Suprapubic skin (tissue), 4 donors: ENCODE results near the gene SLC12A2. TPM values are rescaled to one million over a fixed set of nuclear protein-coding genes. Genes with fewer than 3 reads are reported as not detected.

ENCODE experiments used
- DNase-seq, 2 donors: peaks; one replicate each; pipeline ENCODE4 v3.0.0-alpha.2; 2019; ENCODE audit warnings: low spot score in 2 of 2
- H3K27ac ChIP-seq: fragments of 200-600 bp; sonication (generic); one replicate; pipeline ENCODE4 v1.5.1; 2019
- H3K27me3 ChIP-seq: fragments of 200-600 bp; sonication (generic); one replicate; pipeline ENCODE4 v1.5.1; 2019
- H3K36me3 ChIP-seq: fragments of 200-600 bp; sonication (generic); one replicate; pipeline ENCODE4 v1.5.1; 2019
- H3K4me1 ChIP-seq: fragments of 200-600 bp; sonication (generic); one replicate; pipeline ENCODE4 v1.5.1; 2019
- H3K4me3 ChIP-seq: fragments of 200-600 bp; sonication (generic); one replicate; pipeline ENCODE4 v1.5.1; 2019; ENCODE audit warnings: mild to moderate bottlenecking
- H3K9me3 ChIP-seq: fragments of 200-600 bp; sonication (generic); one replicate; pipeline ENCODE4 v1.5.1; 2019
- CTCF ChIP-seq, 2 donors: fragments of 200-600 bp in 1 of 2; fragments of 450-650 bp in 1 of 2; sonication (generic) in 1 of 2; IDR thresholded peaks; one replicate each; pipeline ENCODE4 v1.5.1; 2016 to 2019; ENCODE audit warnings: antibody characterized with exemption in 2 of 2, mild to moderate bottlenecking in 1 of 2, moderate library complexity in 1 of 2
- EP300 ChIP-seq: sonication (generic); formaldehyde crosslinking; IDR thresholded peaks from one replicate; pipeline ENCODE4 v1.6.1; 2017; ENCODE audit warnings: antibody characterized with exemption
- POLR2A ChIP-seq, 2 donors: fragments of 450-650 bp; IDR thresholded peaks; one replicate each; pipeline ENCODE4 v1.6.1; 2017; ENCODE audit warnings: antibody characterized with exemption in 2 of 2, mild to moderate bottlenecking in 2 of 2, moderate library complexity in 2 of 2
- POLR2AphosphoS5 ChIP-seq, 3 donors: sonication (generic); formaldehyde crosslinking; IDR thresholded peaks; one replicate each; pipeline ENCODE4 v1.6.1; 2017; ENCODE audit warnings: antibody characterized with exemption in 3 of 3
- WGBS: methylation state at CpG from one replicate; pipeline ENCODE4 v1.1.5; 2018; 5-methylcytosine and 5-hydroxymethylcytosine counted together
- total RNA-seq, 4 donors: library from RNA; depleted of rRNA; stranded (reverse); fragments of >200 nt; gene quantifications; one replicate each; pipeline ENCODE4 v1.1.0, GENCODE V29; 2016

Gene SLC12A2
- total RNA-seq, 4 donors from 2014 or later, result 126 to 330 (median 186) TPM

GRCh38 chr5:128074953-128075352 is 8.6 kb upstream of the SLC12A2 start:
- H3K4me1 ChIP-seq, result peaks cover 10% of the 10 kb centered on the region
- H3K27me3 ChIP-seq, result no peaks in the 10 kb centered on the region
- no peak for DNase-seq
- peaks cover 10% of the 10 kb centered on the region for H3K36me3 ChIP-seq
- H3K4me3 ChIP-seq, result no peak overlapping the region
- H3K9me3 ChIP-seq, result no peaks in the 10 kb centered on the region
- H3K27ac ChIP-seq, result no peak overlapping the region
- TF ChIP-seq POLR2AphosphoS5 (IDR thresholded peaks at IDR 0.05) (no peak), CTCF (IDR thresholded peaks at IDR 0.05) (no peak), POLR2A (IDR thresholded peaks at IDR 0.05) (no peak), EP300 (no peak)

- DNase-seq, result no peak
- Histone ChIP-seq H3K27ac (no peak overlapping the region), H3K4me3 (no peak overlapping the region), H3K36me3 (peaks cover 10% of the 10 kb centered on the region), H3K4me1 (peaks cover 29% of the 10 kb centered on the region), H3K27me3 (no peaks in the 10 kb centered on the region), H3K9me3 (no peaks in the 10 kb centered on the region)
- WGBS, result 98% methylated on average over 2 of the region's 2 CpGs
- TF ChIP-seq CTCF (IDR thresholded peaks at IDR 0.05), result no peak
- TF ChIP-seq POLR2A (IDR thresholded peaks at IDR 0.05), result no peak
- no peak for TF ChIP-seq POLR2AphosphoS5 (IDR thresholded peaks at IDR 0.05)
- TF ChIP-seq EP300, result no peak
These were observed 6.0 kb upstream of the SLC12A2 start for GRCh38 chr5:128077526-128077925.

- no peak for DNase-seq
- Histone ChIP-seq H3K27ac (peak overlapping the region; percentile 7), H3K36me3 (no peaks in the 10 kb centered on the region), H3K9me3 (no peaks in the 10 kb centered on the region), H3K4me3 (peak overlapping the region; percentile 71), H3K4me1 (peaks cover 50% of the 10 kb centered on the region), H3K27me3 (no peaks in the 10 kb centered on the region)
- WGBS, result 49% methylated on average over 5 of the region's 5 CpGs
- TF ChIP-seq CTCF (IDR thresholded peaks at IDR 0.05) (peak in 1 of 2 donors; percentile 10), POLR2A (IDR thresholded peaks at IDR 0.05) (no peak)
These were observed 2.3 kb upstream of the SLC12A2 start for GRCh38 chr5:128081111-128081851.

DNA sequence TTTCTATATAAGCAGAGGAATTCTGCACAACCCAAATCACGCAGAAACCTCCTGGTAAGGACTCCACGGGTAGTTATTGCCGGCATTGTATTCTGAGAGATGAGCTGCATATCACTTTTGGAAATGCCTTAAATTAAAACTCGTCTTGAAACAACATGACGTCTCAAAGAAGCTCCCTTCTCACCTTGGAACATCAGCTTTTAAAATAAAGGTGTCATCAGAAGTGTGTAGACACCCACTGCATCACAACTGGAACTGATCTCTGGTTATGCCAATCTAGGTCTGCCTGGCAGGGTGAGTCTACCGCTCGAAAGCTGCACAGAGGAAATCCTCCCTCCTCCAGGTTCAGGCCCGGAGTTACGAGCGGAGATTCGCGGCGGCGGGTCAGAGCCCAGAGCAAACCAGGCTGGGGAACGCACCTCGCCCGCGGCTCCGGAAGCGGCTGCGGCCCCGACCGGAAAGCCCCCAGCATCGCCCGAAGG is 974 bp upstream of the SLC12A2 start:
- no peak for DNase-seq
- Histone ChIP-seq H3K27me3 (no peaks in the 10 kb centered on the region), H3K27ac (peak overlapping the region; percentile 92), H3K4me3 (peak overlapping the region; percentile 71), H3K4me1 (peaks cover 50% of the 10 kb centered on the region), H3K36me3 (no peaks in the 10 kb centered on the region), H3K9me3 (no peaks in the 10 kb centered on the region)
- 2% methylated on average over 6 of the region's 25 CpGs for WGBS
- no peak for TF ChIP-seq POLR2A (IDR thresholded peaks at IDR 0.05)
- peak in 1 of 3 donors; percentile 8 for TF ChIP-seq POLR2AphosphoS5 (IDR thresholded peaks at IDR 0.05)

- Histone ChIP-seq H3K4me1 (peaks cover 47% of the 10 kb centered on the region), H3K9me3 (no peaks in the 10 kb centered on the region), H3K27ac (peak overlapping the region; percentile 92), H3K36me3 (no peaks in the 10 kb centered on the region), H3K27me3 (no peaks in the 10 kb centered on the region), H3K4me3 (peak overlapping the region; percentile 71)
- WGBS, result 0% methylated on average over 7 of the region's 53 CpGs
- TF ChIP-seq CTCF (IDR thresholded peaks at IDR 0.05), result peak in 1 of 2 donors; percentile 34
- no peak for TF ChIP-seq POLR2AphosphoS5 (IDR thresholded peaks at IDR 0.05)
- no peak for TF ChIP-seq EP300
- DNase-seq, result no peak
These were observed 253 bp downstream of the SLC12A2 start for GRCh38 chr5:128083811-128084227.
